ENCODE measurements around the gene EIF4G3. TPM values are rescaled to one million over a fixed set of nuclear protein-coding genes. Genes with fewer than 3 reads are reported as not detected.

Gene EIF4G3
- total RNA-seq, 1 experiment from 2014 or later = 72.0 TPM

DNA sequence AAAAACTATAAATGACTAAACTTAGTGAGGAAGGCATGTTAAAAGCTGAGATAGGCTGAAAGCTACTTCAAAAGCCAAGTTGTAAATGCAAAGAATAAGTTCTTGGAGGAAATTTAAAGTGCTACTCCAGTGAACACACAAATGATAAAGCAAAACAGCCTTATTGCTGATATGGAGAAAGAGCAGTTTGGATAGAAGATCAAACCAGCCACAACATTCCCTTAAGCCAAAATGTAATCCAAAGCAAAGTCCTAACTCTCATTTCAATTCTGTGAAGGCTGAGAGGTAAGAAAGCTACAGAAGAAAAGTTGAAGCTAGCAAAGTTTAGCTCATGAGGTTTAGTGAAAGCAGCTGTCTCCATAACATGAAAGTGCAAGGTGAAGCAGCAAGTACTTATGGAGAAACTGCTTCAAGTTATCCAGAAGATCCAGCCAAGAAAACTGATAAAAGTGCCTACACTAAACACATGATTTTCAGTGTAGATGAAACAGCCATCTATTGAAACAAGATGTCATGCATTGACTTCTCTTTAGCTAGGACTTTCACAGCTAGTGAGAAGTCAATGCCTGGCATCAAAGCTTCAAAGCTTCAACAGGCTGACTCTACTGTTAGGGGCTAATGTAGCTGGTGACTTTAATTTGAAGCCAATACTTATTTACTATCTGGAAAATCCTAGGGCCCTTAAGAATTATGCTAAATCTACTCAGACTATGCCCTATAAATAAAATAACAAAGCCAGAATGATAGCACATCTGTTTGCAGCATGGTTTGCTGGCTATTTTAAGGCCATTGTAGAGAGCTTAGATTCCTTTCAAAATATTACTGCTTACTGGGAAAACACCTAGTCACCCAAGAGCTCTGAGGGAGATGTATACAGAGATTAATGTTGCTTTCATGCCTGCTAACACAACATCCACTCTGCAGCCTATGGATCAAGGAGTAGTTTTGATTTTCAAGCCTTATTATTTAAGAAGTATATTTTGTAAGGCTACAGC lies 188.6 kb downstream of the EIF4G3 start:
- Histone ChIP-seq H2BK15ac (ENCODE audit: low read depth, low read length) (no peak overlapping the region), H3K4ac (ENCODE audit: low read depth, low read length) (no peak overlapping the region), H3K23me2 (ENCODE audit: insufficient read length, low read depth, low read length, poor library complexity, severe bottlenecking) (no peaks in the 10 kb centered on the region), H2BK5ac (ENCODE audit: insufficient read length, low read length) (no peak overlapping the region), H2AK5ac (ENCODE audit: insufficient read length, low read length) (no peak overlapping the region), H3K79me1 (ENCODE audit: insufficient read depth, low read depth, low read length, poor library complexity, severe bottlenecking) (peaks cover 2% of the 10 kb centered on the region), H2AFZ (ENCODE audit: low read length) (no peak overlapping the region), H3K27me3 (ENCODE audit: insufficient read depth, low read length) (no peaks in the 10 kb centered on the region), H3T11ph (ENCODE audit: low read length) (no peak overlapping the region), H2BK12ac (ENCODE audit: insufficient read length, low read depth, low read length) (no peak overlapping the region), H3K4me2 (ENCODE audit: insufficient read depth, insufficient read length, low read length) (no peak overlapping the region), H2BK20ac (ENCODE audit: low read depth, low read length, poor library complexity, severe bottlenecking) (no peak overlapping the region), H3K23ac (ENCODE audit: insufficient read length, low read depth, low read length) (no peak overlapping the region), H4K91ac (ENCODE audit: insufficient read length, low read depth, low read length) (no peak overlapping the region), H3K14ac (ENCODE audit: insufficient read depth, low read length) (no peak overlapping the region), H2BK120ac (ENCODE audit: low read depth, low read length, poor library complexity, severe bottlenecking) (no peak overlapping the region), H3K79me2 (ENCODE audit: insufficient read depth, low read length) (no peaks in the 10 kb centered on the region), H4K8ac (replicated peaks; ENCODE audit: insufficient read length, low read depth, low read length) (no peak overlapping the region), H3K27ac (ENCODE audit: insufficient read length, low read depth, low read length) (no peak overlapping the region), H3K56ac (ENCODE audit: insufficient read length, low read depth, low read length) (no peak overlapping the region), H4K20me1 (ENCODE audit: control insufficient read depth, insufficient read depth, insufficient read length) (no peaks in the 10 kb centered on the region), H3K18ac (ENCODE audit: insufficient read length, low read depth, low read length) (no peak overlapping the region), H3K9me3 (ENCODE audit: control insufficient read depth, low read depth, low read length) (no peaks in the 10 kb centered on the region), H4K5ac (ENCODE audit: insufficient read length, low read depth, low read length) (no peak overlapping the region), H3K9ac (ENCODE audit: extremely low read depth, insufficient read length, low read length) (no peak overlapping the region), H3K4me1 (ENCODE audit: insufficient read depth, low read length) (no peaks in the 10 kb centered on the region)
- no peak for DNase-seq
- no peak overlapping the region for H3K27ac Mint-ChIP-seq
- no peaks in the 10 kb centered on the region for H3K27me3 Mint-ChIP-seq (ENCODE audit: low read depth)
- TF ChIP-seq, protein P1, sequence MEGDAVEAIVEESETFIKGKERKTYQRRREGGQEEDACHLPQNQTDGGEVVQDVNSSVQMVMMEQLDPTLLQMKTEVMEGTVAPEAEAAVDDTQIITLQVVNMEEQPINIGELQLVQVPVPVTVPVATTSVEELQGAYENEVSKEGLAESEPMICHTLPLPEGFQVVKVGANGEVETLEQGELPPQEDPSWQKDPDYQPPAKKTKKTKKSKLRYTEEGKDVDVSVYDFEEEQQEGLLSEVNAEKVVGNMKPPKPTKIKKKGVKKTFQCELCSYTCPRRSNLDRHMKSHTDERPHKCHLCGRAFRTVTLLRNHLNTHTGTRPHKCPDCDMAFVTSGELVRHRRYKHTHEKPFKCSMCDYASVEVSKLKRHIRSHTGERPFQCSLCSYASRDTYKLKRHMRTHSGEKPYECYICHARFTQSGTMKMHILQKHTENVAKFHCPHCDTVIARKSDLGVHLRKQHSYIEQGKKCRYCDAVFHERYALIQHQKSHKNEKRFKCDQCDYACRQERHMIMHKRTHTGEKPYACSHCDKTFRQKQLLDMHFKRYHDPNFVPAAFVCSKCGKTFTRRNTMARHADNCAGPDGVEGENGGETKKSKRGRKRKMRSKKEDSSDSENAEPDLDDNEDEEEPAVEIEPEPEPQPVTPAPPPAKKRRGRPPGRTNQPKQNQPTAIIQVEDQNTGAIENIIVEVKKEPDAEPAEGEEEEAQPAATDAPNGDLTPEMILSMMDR (conservative IDR thresholded peaks at IDR 0.05) = no peak
- H3K9me3 Mint-ChIP-seq = no peaks in the 10 kb centered on the region; a peak in 1 of 5 replicates
- no peak overlapping the region for H3K4me3 Mint-ChIP-seq
- H3K36me3 Mint-ChIP-seq (ENCODE audit: insufficient read depth in 1 of 3, low read depth in 3 of 3) = peaks cover 0 to 6% (median 4%) of the 10 kb centered on the region in 3 experiments; a peak in 4 of 7 replicates
- H3K4me1 Mint-ChIP-seq = peaks cover 7 to 10% of the 10 kb centered on the region in 2 experiments; a peak in 3 of 4 replicates
